IMR-90 (cell line): Measurements from ENCODE around the gene IL1RAP.

Source experiments
- CEBPB ChIP-seq: IDR thresholded peaks from 2 replicates; pipeline ENCODE4 v1.6.1; 2012; ENCODE audit warnings: low read depth, low read length, improper control_type of control experiment
- CHD1 ChIP-seq: IDR thresholded peaks from 2 replicates; pipeline ENCODE4 v1.6.1; 2012; ENCODE audit warnings: low read depth, low read length, improper control_type of control experiment
- FOS ChIP-seq: fragments of 150-350 bp; IDR thresholded peaks from 2 replicates; pipeline ENCODE4 v1.6.1; 2016; ENCODE audit warnings: low read depth, low read length
- NFE2L2 ChIP-seq: fragments of 150-350 bp; IDR thresholded peaks from 2 replicates; pipeline ENCODE4 v1.6.1; 2016; ENCODE audit warnings: low read depth, mild to moderate bottlenecking, low read length
- POLR2A ChIP-seq: IDR thresholded peaks from 2 replicates; pipeline ENCODE4 v1.6.1; 2012; ENCODE audit warnings: mild to moderate bottlenecking, low read depth, low read length
- RAD21 ChIP-seq: IDR thresholded peaks from 2 replicates; pipeline ENCODE4 v1.6.1; 2012; ENCODE audit warnings: low read length, improper control_type of control experiment
- RFX5 ChIP-seq: IDR thresholded peaks from 2 replicates; pipeline ENCODE4 v1.8.0; 2012; ENCODE audit warnings: low read depth, mild to moderate bottlenecking, low read length, moderate library complexity
- SMC3 ChIP-seq: fragments of 150-350 bp; IDR thresholded peaks from 2 replicates; pipeline ENCODE4 v1.6.1; 2016; ENCODE audit warnings: low read depth, mild to moderate bottlenecking, antibody characterized with exemption, low read length, moderate library complexity
- TF ChIP-seq, protein P1 (sequence below): conservative IDR thresholded peaks from 2 replicates; pipeline ENCODE4 v1.5.1; 2012; ENCODE audit warnings: mild to moderate bottlenecking, low read depth, low read length, improper control_type of control experiment
- TF ChIP-seq, protein P2 (sequence below): fragments of 150-350 bp; IDR thresholded peaks from 2 replicates; pipeline ENCODE4 v1.6.1; 2017; ENCODE audit warnings: mild to moderate bottlenecking, antibody characterized with exemption, low read length, low read depth

DNA sequence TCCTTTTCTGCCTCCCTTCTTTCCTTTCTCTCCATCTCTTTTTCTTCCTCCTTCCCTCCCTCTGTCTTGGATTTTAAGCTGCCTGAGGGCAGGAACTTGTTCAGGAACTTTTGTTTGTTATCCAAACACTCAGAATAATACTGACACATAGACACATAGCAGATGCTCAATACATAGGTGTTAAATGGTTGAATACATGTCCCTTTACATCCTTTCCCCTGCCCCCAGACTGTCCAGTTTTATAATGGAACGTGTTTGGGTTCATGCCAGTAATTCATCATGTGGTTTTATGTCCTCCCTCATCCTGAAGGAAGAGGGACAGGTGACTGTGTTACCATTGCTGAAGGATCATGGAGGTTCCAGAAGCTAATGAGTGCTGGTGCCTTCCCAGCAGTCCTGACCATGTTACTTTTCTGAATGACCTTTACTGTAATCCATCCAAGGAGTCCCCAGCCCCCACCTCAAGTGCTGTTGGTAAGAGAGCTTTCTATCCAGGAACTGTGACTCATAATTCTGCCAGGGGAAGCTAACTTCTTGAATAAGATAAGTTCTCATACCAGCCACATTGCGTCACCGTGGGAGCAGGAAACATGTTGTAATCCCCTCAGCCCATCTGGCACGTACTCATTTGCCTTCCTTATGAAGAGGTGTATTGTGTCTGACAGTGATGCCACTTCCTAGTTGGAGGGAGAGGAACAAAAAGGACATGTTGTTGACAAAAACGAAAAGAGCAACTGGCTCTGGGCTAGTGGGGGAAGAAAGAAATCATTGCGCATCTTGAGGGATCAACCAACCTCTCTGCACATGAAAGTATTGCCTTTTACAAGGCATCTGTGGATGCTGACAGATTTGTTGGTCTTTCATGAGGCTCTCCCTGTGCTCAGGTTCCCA, 52.4 kb downstream of the IL1RAP start:
- TF ChIP-seq POLR2A (no peak), NFE2L2 (no peak), RFX5 (no peak), FOS (peak; percentile 98), CHD1 (no peak), RAD21 (peak; percentile 5; the same call in 1 of the 2 replicates), CEBPB (peak; percentile 100), SMC3 (no peak)
- TF ChIP-seq, protein P1, sequence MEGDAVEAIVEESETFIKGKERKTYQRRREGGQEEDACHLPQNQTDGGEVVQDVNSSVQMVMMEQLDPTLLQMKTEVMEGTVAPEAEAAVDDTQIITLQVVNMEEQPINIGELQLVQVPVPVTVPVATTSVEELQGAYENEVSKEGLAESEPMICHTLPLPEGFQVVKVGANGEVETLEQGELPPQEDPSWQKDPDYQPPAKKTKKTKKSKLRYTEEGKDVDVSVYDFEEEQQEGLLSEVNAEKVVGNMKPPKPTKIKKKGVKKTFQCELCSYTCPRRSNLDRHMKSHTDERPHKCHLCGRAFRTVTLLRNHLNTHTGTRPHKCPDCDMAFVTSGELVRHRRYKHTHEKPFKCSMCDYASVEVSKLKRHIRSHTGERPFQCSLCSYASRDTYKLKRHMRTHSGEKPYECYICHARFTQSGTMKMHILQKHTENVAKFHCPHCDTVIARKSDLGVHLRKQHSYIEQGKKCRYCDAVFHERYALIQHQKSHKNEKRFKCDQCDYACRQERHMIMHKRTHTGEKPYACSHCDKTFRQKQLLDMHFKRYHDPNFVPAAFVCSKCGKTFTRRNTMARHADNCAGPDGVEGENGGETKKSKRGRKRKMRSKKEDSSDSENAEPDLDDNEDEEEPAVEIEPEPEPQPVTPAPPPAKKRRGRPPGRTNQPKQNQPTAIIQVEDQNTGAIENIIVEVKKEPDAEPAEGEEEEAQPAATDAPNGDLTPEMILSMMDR = no peak
- TF ChIP-seq, protein P2, sequence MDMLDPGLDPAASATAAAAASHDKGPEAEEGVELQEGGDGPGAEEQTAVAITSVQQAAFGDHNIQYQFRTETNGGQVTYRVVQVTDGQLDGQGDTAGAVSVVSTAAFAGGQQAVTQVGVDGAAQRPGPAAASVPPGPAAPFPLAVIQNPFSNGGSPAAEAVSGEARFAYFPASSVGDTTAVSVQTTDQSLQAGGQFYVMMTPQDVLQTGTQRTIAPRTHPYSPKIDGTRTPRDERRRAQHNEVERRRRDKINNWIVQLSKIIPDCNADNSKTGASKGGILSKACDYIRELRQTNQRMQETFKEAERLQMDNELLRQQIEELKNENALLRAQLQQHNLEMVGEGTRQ = no peak
